Measurements from ENCODE around the gene PNPLA7.

- no peak for TF ChIP-seq EZH2 (IDR thresholded peaks at IDR 0.05)
- TF ChIP-seq POLR2AphosphoS5 (IDR thresholded peaks at IDR 0.05; ENCODE audit: borderline replicate concordance, low read depth, low read length) = no peak
These were observed 4.1 kb upstream of the PNPLA7 start for GRCh38 chr9:137554349-137554748.

All from SK-N-MC (cell line).